MCF 10A (cell line): Measurements from ENCODE around the gene KLK2. TPM values are rescaled to one million over a fixed set of nuclear protein-coding genes. Genes with fewer than 3 reads are reported as not detected.

Experiments
- BruUV-seq: library from RNA; stranded (reverse); fragments of 400-500 nt; replicated peaks from 2 replicates; lab custom pipeline; 2021; lab: Mats Ljungman, UMichigan
- CTCF ChIA-PET: fragments of 300-600 bp; sonication (Branson Sonifier 250); formaldehyde crosslinking; extraction: SDS; loops from one replicate; lab custom pipeline; 2021; ENCODE audit warnings: antibody characterized with exemption, inconsistent platforms; lab: Yijun Ruan, JAX
- POLR2A ChIA-PET: fragments of 300-600, 350-650 bp; sonication (Branson Sonifier 250); formaldehyde crosslinking; extraction: SDS; loops from one replicate; lab custom pipeline; 2020; ENCODE audit warnings: antibody characterized with exemption, inconsistent platforms; lab: Yijun Ruan, JAX
- DNase-seq: peaks from one replicate; pipeline ENCODE4 v3.0.0-alpha.2; 2018; ENCODE audit not compliant: unreplicated experiment
- H3K27ac Mint-ChIP-seq: one replicate; pipeline ENCODE4 v1.8.0; 2022; ENCODE audit warnings: mild to moderate bottlenecking, low read depth, mixed read lengths; ENCODE audit not compliant: unreplicated experiment
- H3K27me3 Mint-ChIP-seq: one replicate; pipeline ENCODE4 v1.8.0; 2022; ENCODE audit warnings: mixed read lengths; ENCODE audit not compliant: insufficient read depth, unreplicated experiment
- H3K36me3 Mint-ChIP-seq: one replicate; pipeline ENCODE4 v1.8.0; 2022; ENCODE audit warnings: mild to moderate bottlenecking, moderate library complexity, mixed read lengths; ENCODE audit not compliant: insufficient read depth, unreplicated experiment
- H3K4me1 Mint-ChIP-seq: one replicate; pipeline ENCODE4 v1.8.0; 2022; ENCODE audit warnings: mixed read lengths; ENCODE audit not compliant: insufficient read depth, unreplicated experiment
- H3K4me3 Mint-ChIP-seq: one replicate; pipeline ENCODE4 v1.8.0; 2022; ENCODE audit warnings: mild to moderate bottlenecking, moderate library complexity, mixed read lengths; ENCODE audit not compliant: unreplicated experiment
- H3K9me3 Mint-ChIP-seq: one replicate; pipeline ENCODE4 v1.8.0; 2022; ENCODE audit warnings: mixed read lengths; ENCODE audit not compliant: unreplicated experiment
- CTCF ChIP-seq: fragments of 200-600 bp; IDR thresholded peaks from one replicate; pipeline ENCODE4 v1.8.0; 2022; ENCODE audit warnings: antibody characterized with exemption, mild to moderate bottlenecking; ENCODE audit not compliant: unreplicated experiment
- intact Hi-C: fragments of 100-400 bp; cut with micrococcal nuclease; formaldehyde crosslinking; loops from 2 replicates; pipeline ENCODE4 v1.14.1; 2022
- total RNA-seq: library from RNA; stranded (reverse); gene quantifications from 2 replicates; pipeline ENCODE4 v1.2.3, GENCODE V29; 2022

KLK2 gene
- total RNA-seq, 1 experiment from 2014 or later: not detected

- no TSS peak for BruUV-seq
Measured at GRCh38 chr19:50836543-50837195, 36.6 kb upstream of the KLK2 start.

GRCh38 chr19:50837300-50837699 lies 35.9 kb upstream of the KLK2 start:
- no peak overlapping the region for H3K27ac Mint-ChIP-seq
- no peak for TF ChIP-seq CTCF
- CTCF ChIA-PET: interaction anchor here (0.7 to 1.2 kb wide), 2 partner anchors 85 to 184 kb away, joined by 4 to 5 read pairs; no protein-coding TSS in a partner anchor
- POLR2A ChIA-PET: no interaction called here
- intact Hi-C loops: no loop called here
- no peak overlapping the region for H3K4me3 Mint-ChIP-seq
- no peak for DNase-seq
- peaks cover 24% of the 10 kb centered on the region for H3K27me3 Mint-ChIP-seq
- no TSS peak for BruUV-seq
- no peaks in the 10 kb centered on the region for H3K4me1 Mint-ChIP-seq
- H3K36me3 Mint-ChIP-seq: no peaks in the 10 kb centered on the region
- H3K9me3 Mint-ChIP-seq: peaks cover 14% of the 10 kb centered on the region

More at GRCh38 chr19:50836543-50837195, 36.6 kb upstream of the KLK2 start:
- Mint-ChIP-seq H3K36me3 (no peaks in the 10 kb centered on the region), H3K4me3 (peak overlapping the region; percentile 76), H3K4me1 (no peaks in the 10 kb centered on the region), H3K27ac (no peak overlapping the region), H3K9me3 (peaks cover 14% of the 10 kb centered on the region), H3K27me3 (peaks cover 21% of the 10 kb centered on the region)
- intact Hi-C loops: no loop called here
- ChIA-PET POLR2A (interaction anchor here (0.5 kb wide), 1 partner anchor 852 kb away, joined by 3 read pairs; no protein-coding TSS in a partner anchor), CTCF (interaction anchor here (0.7 to 1.2 kb wide), 3 partner anchors 85 to 184 kb away, joined by 4 to 5 read pairs (median 4); no protein-coding TSS in a partner anchor)
- TF ChIP-seq CTCF: no peak
- DNase-seq: no peak

- Mint-ChIP-seq H3K9me3 (peaks cover 7% of the 10 kb centered on the region), H3K27me3 (peaks cover 21% of the 10 kb centered on the region), H3K27ac (no peak overlapping the region), H3K4me3 (no peak overlapping the region), H3K4me1 (no peaks in the 10 kb centered on the region), H3K36me3 (no peaks in the 10 kb centered on the region)
- DNase-seq: no peak
- BruUV-seq: no TSS peak
- ChIA-PET CTCF (no interaction called here), POLR2A (no interaction called here)
- intact Hi-C loops: no loop called here
- peak; percentile 11 for TF ChIP-seq CTCF
Measured at GRCh38 chr19:50838239-50838638, 35.0 kb upstream of the KLK2 start.

GRCh38 chr19:50839712-50840655 lies 33.3 kb upstream of the KLK2 start:
- H3K27me3 Mint-ChIP-seq: peaks cover 36% of the 10 kb centered on the region
- CTCF ChIA-PET: interaction anchor here (0.6 to 1.2 kb wide), 5 partner anchors 29 to 330 kb away, joined by 3 to 6 read pairs (median 4); no protein-coding TSS in a partner anchor
- H3K27ac Mint-ChIP-seq: no peak overlapping the region
- POLR2A ChIA-PET: interaction anchor here (0.7 kb wide), 1 partner anchor 10 kb away, joined by 3 read pairs; no protein-coding TSS in a partner anchor
- H3K36me3 Mint-ChIP-seq: no peaks in the 10 kb centered on the region
- H3K4me3 Mint-ChIP-seq: no peak overlapping the region
- H3K9me3 Mint-ChIP-seq: peaks cover 7% of the 10 kb centered on the region
- no TSS peak for BruUV-seq
- intact Hi-C loops: no loop called here
- no peaks in the 10 kb centered on the region for H3K4me1 Mint-ChIP-seq
- TF ChIP-seq CTCF: no peak
- DNase-seq: no peak
